GM12875 (cell line): ENCODE measurements around the gene AQP3.
"Not testable (repeated sequence)": the region's sequence is repeated elsewhere in the genome, so short reads cannot be mapped to it uniquely, and the experiment has no call there.

Experiments used
- H3K4me3 ChIP-seq: one replicate; pipeline ENCODE4 v1.5.1; 2011; ENCODE audit warnings: low read depth, low read length, control low read depth
- CTCF ChIP-seq: IDR thresholded peaks from 2 replicates; pipeline ENCODE4 v1.5.1; 2011; ENCODE audit warnings: low read depth, mild to moderate bottlenecking, control low read depth, inconsistent platforms, low read length, moderate library complexity, borderline replicate concordance; ENCODE audit not compliant: insufficient read depth

AQP3 gene

DNA sequence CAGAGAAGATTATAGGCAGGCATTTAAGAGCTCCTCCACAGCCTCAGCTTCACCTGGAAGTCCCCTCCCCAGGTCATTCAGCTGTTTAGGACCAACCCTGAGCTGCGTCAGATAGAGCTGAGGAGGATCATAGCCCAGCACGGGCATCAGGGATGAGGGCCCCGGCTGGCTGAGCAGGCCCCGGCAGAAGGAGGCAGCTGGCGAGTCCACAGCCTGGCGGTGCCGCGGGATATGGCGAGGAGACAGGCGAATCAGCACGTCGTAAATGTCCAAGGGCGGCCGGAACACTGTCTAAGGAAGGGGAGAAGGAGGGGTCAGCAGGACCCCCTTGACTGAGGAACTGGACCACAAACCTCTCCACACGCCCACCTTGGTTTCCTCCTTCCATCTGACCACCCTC lies 15.8 kb upstream of the AQP3 start:
- no peak for TF ChIP-seq CTCF
- H3K4me3 ChIP-seq = no peak overlapping the region

GRCh38 chr9:33461492-33461891 lies 14.1 kb upstream of the AQP3 start:
- H3K4me3 ChIP-seq = no peak overlapping the region
- TF ChIP-seq CTCF = no peak

DNA sequence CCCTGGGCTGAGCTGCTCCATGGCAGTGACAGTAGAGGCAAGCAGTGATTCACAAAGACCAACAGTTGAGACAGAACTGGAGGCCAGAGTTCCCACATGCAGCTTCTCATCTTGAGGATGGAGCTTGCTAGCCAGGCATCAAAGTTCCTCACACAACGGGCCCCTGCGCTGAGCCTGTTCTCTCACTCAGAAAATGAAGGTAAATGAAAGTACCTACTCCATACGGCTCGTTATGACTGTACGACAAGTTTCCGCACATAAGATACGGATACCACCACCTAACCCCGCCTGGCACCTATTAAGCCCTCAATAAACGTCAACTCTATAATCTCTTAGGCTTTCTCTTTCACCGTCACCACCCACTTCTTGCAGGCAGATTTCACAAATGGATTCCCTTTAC lies 13.5 kb upstream of the AQP3 start:
- TF ChIP-seq CTCF = no peak

DNA sequence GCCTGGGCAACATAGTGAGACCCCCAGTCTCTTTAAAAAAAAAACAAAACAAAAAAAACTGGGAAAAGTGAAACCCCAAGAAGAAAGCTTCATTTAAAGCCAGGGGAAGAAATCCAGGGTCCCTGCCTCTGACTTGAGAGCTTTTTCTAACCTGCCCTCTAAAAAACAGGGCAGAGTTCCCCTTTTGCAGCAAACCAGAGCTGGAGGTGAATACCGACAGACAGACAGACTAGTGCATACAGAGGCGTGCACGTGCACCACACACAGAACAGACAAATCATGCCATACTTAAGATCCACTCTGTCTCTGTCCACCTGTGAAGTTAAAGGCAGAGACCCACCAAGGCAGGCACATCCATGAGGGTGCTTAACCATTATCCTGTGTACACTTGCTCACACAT lies 11.7 kb upstream of the AQP3 start:
- TF ChIP-seq CTCF = no peak
- H3K4me3 ChIP-seq = no peak overlapping the region

More for the DNA sequence above, 13.5 kb upstream of the AQP3 start:
- no peak overlapping the region for H3K4me3 ChIP-seq

- H3K4me3 ChIP-seq = no peak overlapping the region
- TF ChIP-seq CTCF = no peak
Observed at GRCh38 chr9:33458444-33458843, 11.1 kb upstream of the AQP3 start.

DNA sequence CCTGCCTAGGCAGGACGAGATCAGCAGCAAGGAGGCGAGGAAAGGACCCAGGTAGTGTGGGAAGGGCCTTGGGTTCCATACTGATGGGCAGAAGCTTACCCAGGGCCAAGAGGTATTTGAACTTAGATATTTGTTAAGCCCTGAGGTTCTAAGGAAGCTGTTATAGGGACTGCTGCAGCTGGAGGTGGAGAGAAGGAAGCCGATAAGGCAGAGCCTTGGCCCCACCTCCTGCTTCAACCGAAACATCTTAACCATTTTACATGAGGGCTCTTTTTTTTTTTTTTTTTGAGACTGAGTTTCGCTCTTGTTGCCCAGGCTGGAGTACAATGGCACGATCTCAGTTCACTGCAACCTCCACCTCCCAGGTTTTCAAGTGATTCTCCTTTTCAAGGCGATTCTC lies 8.6 kb upstream of the AQP3 start:
- H3K4me3 ChIP-seq = no peak overlapping the region
- no peak for TF ChIP-seq CTCF

- not testable (repeated sequence) for H3K4me3 ChIP-seq
Observed at GRCh38 chr9:33455456-33455855, 8.1 kb upstream of the AQP3 start.

DNA sequence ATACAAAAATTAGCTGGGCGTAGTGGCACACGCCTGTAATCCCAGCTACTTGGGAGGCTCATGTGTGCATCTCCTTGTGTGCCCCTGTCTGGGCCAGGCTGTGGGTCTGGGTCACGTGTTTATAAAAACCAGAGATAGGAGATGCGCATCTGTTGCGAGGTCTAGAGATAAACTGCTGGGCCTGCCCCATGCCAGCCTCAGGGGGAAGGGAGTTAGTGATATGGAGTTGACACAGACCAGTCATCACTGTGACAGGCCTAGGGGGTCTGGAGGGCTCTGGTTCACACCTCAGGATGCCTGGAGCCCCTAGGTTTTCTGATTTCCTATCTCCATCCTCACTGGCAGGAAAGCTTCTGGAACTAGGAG lies 7.3 kb upstream of the AQP3 start:
- H3K4me3 ChIP-seq = not testable (repeated sequence)
